Esophagus squamous epithelium (tissue), 5 donors: Measurements from ENCODE around the gene CFAP74. TPM values are rescaled to one million over a fixed set of nuclear protein-coding genes. Genes with fewer than 3 reads are reported as not detected.

Experiments used
- DNase-seq: peaks from one replicate; lab custom pipeline; 2025; lab: John Stamatoyannopoulos, UW
- H3K27ac ChIP-seq, 4 donors: fragments of 200-600 bp; sonication (generic); one replicate each; pipeline ENCODE4 v1.5.1; 2016 to 2019; ENCODE audit warnings: mild to moderate bottlenecking in 1 of 4
- H3K27me3 ChIP-seq, 4 donors: fragments of 200-600 bp; sonication (generic); 1 replicate in 3 of 4; 2 replicates in 1 of 4; pipeline versions ENCODE4 v1.5.1 to v1.6.0; 2017 to 2021; ENCODE audit warnings: antibody characterized with exemption in 1 of 4
- H3K36me3 ChIP-seq, 3 donors: fragments of 200-600 bp; sonication (generic); one replicate each; pipeline ENCODE4 v1.5.1; 2016 to 2019
- H3K4me1 ChIP-seq, 3 donors: fragments of 200-600 bp; sonication (generic); one replicate each; pipeline ENCODE4 v1.5.1; 2017 to 2019
- H3K4me3 ChIP-seq, 4 donors: fragments of 200-600 bp; sonication (generic); 1 replicate in 3 of 4; 2 replicates in 1 of 4; pipeline ENCODE4 v1.5.1; 2016 to 2019; ENCODE audit warnings: mild to moderate bottlenecking in 2 of 4, moderate library complexity in 1 of 4
- H3K9me3 ChIP-seq, 3 donors: fragments of 200-600 bp; sonication (generic); one replicate each; pipeline ENCODE4 v1.5.1; 2016 to 2019
- CTCF ChIP-seq, 6 experiments: fragments of 450-650 bp in 4 of 6; fragments of 200-600 bp in 2 of 6; sonication (generic) in 2 of 6; IDR thresholded peaks; one replicate each; pipeline ENCODE4 v1.5.1; 2016 to 2019; ENCODE audit warnings: antibody characterized with exemption in 6 of 6, mild to moderate bottlenecking in 4 of 6, moderate library complexity in 4 of 6
- POLR2A ChIP-seq, 4 donors: fragments of 450-650 bp; IDR thresholded peaks; one replicate each; pipeline ENCODE4 v1.6.1; 2017; ENCODE audit warnings: antibody characterized with exemption in 4 of 4, mild to moderate bottlenecking in 4 of 4, moderate library complexity in 3 of 4
- WGBS, 2 donors: methylation state at CpG; one replicate each; pipeline ENCODE4 v1.1.5; 2018; 5-methylcytosine and 5-hydroxymethylcytosine counted together
- intact Hi-C: fragments of 100-400 bp; cut with DNase I; formaldehyde crosslinking; loops from one replicate; pipeline ENCODE4 v1.15.0; 2022
- total RNA-seq, 4 donors: library from RNA; depleted of rRNA; stranded (reverse); fragments of >200 nt; gene quantifications; one replicate each; pipeline ENCODE4 v1.1.0, GENCODE V29; 2016
- donor health status: DM: yes; HTN: yes; CAD: no.

CFAP74 gene
- total RNA-seq, 4 donors from 2014 or later, result not detected

- no peak for TF ChIP-seq POLR2A (IDR thresholded peaks at IDR 0.05)
- Histone ChIP-seq H3K4me1 (peaks cover 11 to 30% (median 15%) of the 10 kb centered on the region in 3 donors), H3K9me3 (no peaks in the 10 kb centered on the region), H3K27me3 (peaks cover 0 to 21% (median 0%) of the 10 kb centered on the region in 4 donors), H3K4me3 (no peak overlapping the region), H3K27ac (no peak overlapping the region), H3K36me3 (no peaks in the 10 kb centered on the region)
- no peak for DNase-seq
- intact Hi-C loops, result loop anchor here (10.0 kb wide), 1 partner anchor 54 kb away; no protein-coding TSS in a partner anchor
- WGBS, 2 donors, result 79 to 92% methylated on average over 6 of the region's 6 CpGs
Measured at GRCh38 chr1:1898246-1898933, 105.2 kb downstream of the CFAP74 start.

GRCh38 chr1:1895456-1896336 lies 107.9 kb downstream of the CFAP74 start:
- H3K4me3 ChIP-seq, result no peak overlapping the region
- 77 to 86% methylated on average over 6 to 11 of the region's 14 CpGs for WGBS, 2 donors
- no peak for DNase-seq
- H3K27me3 ChIP-seq, result peaks cover 0 to 21% (median 0%) of the 10 kb centered on the region in 4 donors
- TF ChIP-seq CTCF (IDR thresholded peaks at IDR 0.05) (no peak), POLR2A (IDR thresholded peaks at IDR 0.05) (no peak)
- no peaks in the 10 kb centered on the region for H3K36me3 ChIP-seq
- intact Hi-C loops, result loop anchor here (10.0 kb wide), 1 partner anchor 51 kb away; no protein-coding TSS in a partner anchor
- peaks cover 24 to 50% (median 24%) of the 10 kb centered on the region in 3 donors for H3K4me1 ChIP-seq
- no peaks in the 10 kb centered on the region for H3K9me3 ChIP-seq
- H3K27ac ChIP-seq, result no peak overlapping the region

- Histone ChIP-seq H3K9me3 (no peaks in the 10 kb centered on the region), H3K4me1 (peaks cover 24 to 50% (median 24%) of the 10 kb centered on the region in 3 donors), H3K27me3 (peaks cover 0 to 21% (median 0%) of the 10 kb centered on the region in 4 donors), H3K36me3 (no peaks in the 10 kb centered on the region), H3K4me3 (peak overlapping the region in 1 of 4 donors; percentile 19), H3K27ac (peak overlapping the region in 1 of 4 donors; percentile 46)
- 31 to 38% methylated on average over 8 to 9 of the region's 10 CpGs for WGBS, 2 donors
- no peak for DNase-seq
- intact Hi-C loops, result loop anchor here (10.0 kb wide), 1 partner anchor 50 kb away; no protein-coding TSS in a partner anchor
- no peak for TF ChIP-seq POLR2A (IDR thresholded peaks at IDR 0.05)
- TF ChIP-seq CTCF (IDR thresholded peaks at IDR 0.05), result no peak
Measured at GRCh38 chr1:1895060-1895418, 108.5 kb downstream of the CFAP74 start.

- peak overlapping the region in 2 of 4 donors; percentile 16 to 19 for H3K4me3 ChIP-seq
- 27 to 28% methylated on average over 5 to 8 of the region's 14 CpGs for WGBS, 2 donors
- TF ChIP-seq CTCF (IDR thresholded peaks at IDR 0.05), result no peak
- TF ChIP-seq POLR2A (IDR thresholded peaks at IDR 0.05), result no peak
- peaks cover 0 to 16% (median 0%) of the 10 kb centered on the region in 4 donors for H3K27me3 ChIP-seq
- intact Hi-C loops, result loop anchor here (10.0 kb wide), 1 partner anchor 50 kb away; no protein-coding TSS in a partner anchor
- H3K9me3 ChIP-seq, result no peaks in the 10 kb centered on the region
- peak overlapping the region in 2 of 4 donors; percentile 21 to 46 for H3K27ac ChIP-seq
- no peaks in the 10 kb centered on the region for H3K36me3 ChIP-seq
- DNase-seq, result no peak
- H3K4me1 ChIP-seq, result peaks cover 24 to 54% (median 24%) of the 10 kb centered on the region in 3 donors
Measured at GRCh38 chr1:1894354-1895059, 109.1 kb downstream of the CFAP74 start.

GRCh38 chr1:1893997-1894353 lies 109.6 kb downstream of the CFAP74 start:
- no peak overlapping the region for H3K4me3 ChIP-seq
- no peak for DNase-seq
- intact Hi-C loops, result loop anchor here (10.0 kb wide), 1 partner anchor 49 kb away; no protein-coding TSS in a partner anchor
- no peaks in the 10 kb centered on the region for H3K36me3 ChIP-seq
- H3K27me3 ChIP-seq, result peaks cover 0 to 15% (median 0%) of the 10 kb centered on the region in 4 donors
- 90% methylated on average over 2 of the region's 2 CpGs; no CpG with 5 or more reads in 1 of the 2 donors for WGBS, 2 donors
- no peaks in the 10 kb centered on the region for H3K9me3 ChIP-seq
- peak overlapping the region in 1 of 4 donors; percentile 21 for H3K27ac ChIP-seq
- peaks cover 24 to 59% (median 28%) of the 10 kb centered on the region in 3 donors for H3K4me1 ChIP-seq
- no peak for TF ChIP-seq CTCF (IDR thresholded peaks at IDR 0.05)
- no peak for TF ChIP-seq POLR2A (IDR thresholded peaks at IDR 0.05)
